H1 (cell line): ENCODE measurements around the gene C12orf56. TPM values are rescaled to one million over a fixed set of nuclear protein-coding genes. Genes with fewer than 3 reads are reported as not detected.

Experiments
- CTCF ChIA-PET: fragments of 300-600 bp; sonication (Branson Sonifier 250); formaldehyde crosslinking; loops from one replicate; lab custom pipeline; 2021; ENCODE audit not compliant: partially characterized antibody; lab: Charles Lee
- POLR2A ChIA-PET: fragments of 300-600 bp; sonication (Branson Sonifier 250); formaldehyde crosslinking; loops from one replicate; lab custom pipeline; 2021; ENCODE audit warnings: inconsistent platforms; ENCODE audit not compliant: partially characterized antibody; lab: Charles Lee
- DNase-seq, 2 experiments: peaks; one replicate each; pipeline versions ENCODE4 v3.0.0 to v3.0.0-alpha.2; 2010 to 2022; ENCODE audit warnings: low spot score in 2 of 2, low read depth in 1 of 2, mixed read lengths in 1 of 2
- FAIRE-seq: peaks from 2 replicates; lab custom pipeline; 2011; peaks lifted over from hg19 to GRCh38; lab: Jason Lieb, UNC
- H2AFZ ChIP-seq: 2 replicates; pipeline ENCODE4 v1.8.1; 2012; ENCODE audit warnings: low read length, inconsistent platforms
- H2AK5ac ChIP-seq: 2 replicates; pipeline ENCODE4 v1.6.1; 2013; ENCODE audit warnings: low read depth, low read length
- H2BK120ac ChIP-seq: replicated peaks from 2 replicates; pipeline ENCODE3; 2013; ENCODE audit warnings: low read depth, low read length, inconsistent platforms
- H2BK12ac ChIP-seq: 2 replicates; pipeline ENCODE4 v1.6.1; 2013; ENCODE audit warnings: low read depth, low read length
- H2BK15ac ChIP-seq: 2 replicates; pipeline ENCODE4 v1.6.1; 2013; ENCODE audit warnings: low read length
- H2BK20ac ChIP-seq: 2 replicates; pipeline ENCODE4 v1.6.1; 2013; ENCODE audit warnings: low read length
- H2BK5ac ChIP-seq: 2 replicates; pipeline ENCODE4 v1.6.1; 2013; ENCODE audit warnings: low read depth, low read length
- H3K14ac ChIP-seq: 2 replicates; pipeline ENCODE4 v1.6.1; 2013; ENCODE audit warnings: inconsistent platforms; ENCODE audit not compliant: insufficient read length
- H3K18ac ChIP-seq: 2 replicates; pipeline ENCODE4 v1.6.1; 2013; ENCODE audit warnings: low read length; ENCODE audit errors: extremely low read depth
- H3K23ac ChIP-seq: 2 replicates; pipeline ENCODE4 v1.6.1; 2013; ENCODE audit warnings: inconsistent platforms; ENCODE audit not compliant: insufficient read length
- H3K23me2 ChIP-seq: 2 replicates; pipeline ENCODE4 v1.6.1; 2013; ENCODE audit warnings: low read depth, low read length
- H3K27ac ChIP-seq: 2 replicates; pipeline ENCODE4 v1.6.1; 2011; ENCODE audit warnings: low read depth, low read length, inconsistent platforms
- H3K27me3 ChIP-seq, 4 experiments: replicated peaks in 1 of 4; 1 replicate in 1 of 4; 2 replicates in 3 of 4; pipeline versions ENCODE4 v1.6.1 to v1.8.1; 2011 to 2013; ENCODE audit warnings: low read length in 3 of 4, mild to moderate bottlenecking in 3 of 4, inconsistent platforms in 2 of 4, mixed read lengths in 2 of 4, moderate library complexity in 1 of 4; ENCODE audit not compliant: control insufficient read depth in 3 of 4, insufficient read depth in 3 of 4; ENCODE audit errors: extremely low read depth in 1 of 4
- H3K36me3 ChIP-seq, 4 experiments: 2 replicates each; pipeline versions ENCODE4 v1.6.1 to v1.8.1; 2011 to 2013; ENCODE audit warnings: mild to moderate bottlenecking in 4 of 4, low read length in 3 of 4, moderate library complexity in 2 of 4, control low read depth in 1 of 4, inconsistent platforms in 1 of 4; ENCODE audit not compliant: insufficient read depth in 4 of 4, control insufficient read depth in 2 of 4
- H3K4ac ChIP-seq: replicated peaks from 2 replicates; pipeline ENCODE3; 2013; ENCODE audit warnings: low read length, low read depth, mixed read lengths, inconsistent platforms; ENCODE audit not compliant: insufficient read length
- H3K4me1 ChIP-seq, 4 experiments: replicated peaks in 1 of 4; 1 replicate in 1 of 4; 2 replicates in 3 of 4; pipeline versions ENCODE4 v1.6.1 to v1.8.1; 2011 to 2013; ENCODE audit warnings: low read length in 3 of 4, inconsistent platforms in 2 of 4, mixed read lengths in 1 of 4; ENCODE audit not compliant: insufficient read depth in 4 of 4, control insufficient read depth in 3 of 4
- H3K4me2 ChIP-seq, 2 experiments: 2 replicates each; pipeline versions ENCODE4 v1.6.1 to v1.8.1; 2011 to 2013; ENCODE audit warnings: low read depth in 2 of 2, low read length in 2 of 2, control low read depth in 1 of 2, inconsistent platforms in 1 of 2, mild to moderate bottlenecking in 1 of 2; ENCODE audit not compliant: insufficient read depth in 1 of 2
- H3K4me3 ChIP-seq, 4 experiments: fragments of 200-600, 300-600 bp in 1 of 4; sonication (generic), shearing (Covaris generic), sonication (Bioruptor Twin) in 1 of 4; 2 replicates each; pipeline versions ENCODE4 v1.5.1 to v1.8.1; 2011 to 2016; ENCODE audit warnings: low read length in 4 of 4, low read depth in 3 of 4, control low read depth in 2 of 4, inconsistent platforms in 2 of 4, mild to moderate bottlenecking in 2 of 4, mixed read lengths in 1 of 4, moderate library complexity in 1 of 4; ENCODE audit not compliant: insufficient read depth in 2 of 4; ENCODE audit errors: extremely low read depth in 1 of 4
- H3K56ac ChIP-seq: replicated peaks from 2 replicates; pipeline ENCODE3; 2013; ENCODE audit warnings: low read depth, mild to moderate bottlenecking, mixed read lengths, low read length, inconsistent platforms; ENCODE audit not compliant: insufficient read length
- H3K79me1 ChIP-seq: 2 replicates; pipeline ENCODE4 v1.6.1; 2013; ENCODE audit warnings: low read depth, low read length, control low read depth
- H3K79me2 ChIP-seq, 2 experiments: 2 replicates each; pipeline versions ENCODE4 v1.6.1 to v1.8.1; 2012 to 2013; ENCODE audit warnings: low read length in 2 of 2, mild to moderate bottlenecking in 2 of 2, inconsistent platforms in 1 of 2; ENCODE audit not compliant: insufficient read depth in 2 of 2, control insufficient read depth in 1 of 2
- H3K9ac ChIP-seq, 4 experiments: replicated peaks in 1 of 4; 1 replicate in 1 of 4; 2 replicates in 3 of 4; pipeline versions ENCODE4 v1.6.1 to v1.8.1; 2011 to 2013; ENCODE audit warnings: low read depth in 3 of 4, low read length in 3 of 4, control low read depth in 2 of 4, mild to moderate bottlenecking in 2 of 4, moderate library complexity in 2 of 4, inconsistent platforms in 1 of 4; ENCODE audit errors: extremely low read depth in 1 of 4
- H3K9me3 ChIP-seq, 2 experiments: 2 replicates each; pipeline versions ENCODE4 v1.6.1 to v1.8.1; 2012 to 2013; ENCODE audit warnings: mild to moderate bottlenecking in 2 of 2, moderate library complexity in 2 of 2, control low read depth in 1 of 2, inconsistent platforms in 1 of 2, low read depth in 1 of 2, low read length in 1 of 2, mixed read lengths in 1 of 2; ENCODE audit not compliant: insufficient read depth in 2 of 2
- H4K20me1 ChIP-seq, 2 experiments: replicated peaks in 1 of 2; 2 replicates each; pipeline versions ENCODE3 to v1.8.1; 2011 to 2013; ENCODE audit warnings: inconsistent platforms in 2 of 2, low read length in 2 of 2, mild to moderate bottlenecking in 1 of 2; ENCODE audit not compliant: insufficient read depth in 2 of 2, control insufficient read depth in 1 of 2
- H4K5ac ChIP-seq: 2 replicates; pipeline ENCODE4 v1.6.1; 2013; ENCODE audit warnings: low read length, low read depth, mixed read lengths, inconsistent platforms; ENCODE audit not compliant: insufficient read length
- H4K8ac ChIP-seq: 2 replicates; pipeline ENCODE4 v1.8.0; 2013; ENCODE audit warnings: mild to moderate bottlenecking, moderate library complexity, low read length, inconsistent platforms; ENCODE audit not compliant: insufficient read depth; ENCODE audit errors: extremely low read depth
- H4K91ac ChIP-seq: replicated peaks from 2 replicates; pipeline ENCODE3; 2013; ENCODE audit warnings: low read length, mixed read lengths, inconsistent platforms; ENCODE audit not compliant: insufficient read length
- ATF2 ChIP-seq: IDR thresholded peaks from 2 replicates; pipeline ENCODE4 v1.6.1; 2012; ENCODE audit warnings: low read length, inconsistent platforms
- BCL11A ChIP-seq, 2 experiments: IDR thresholded peaks; one replicate each; pipeline ENCODE4 v1.6.1; 2011; ENCODE audit warnings: low read depth in 2 of 2, low read length in 2 of 2, mild to moderate bottlenecking in 2 of 2
- CHD1 ChIP-seq: IDR thresholded peaks from 2 replicates; pipeline ENCODE4 v1.6.1; 2012; ENCODE audit warnings: low read depth, low read length, improper control_type of control experiment
- CHD2 ChIP-seq: IDR thresholded peaks from 2 replicates; pipeline ENCODE4 v1.6.1; 2012; ENCODE audit warnings: low read length, improper control_type of control experiment
- CTBP2 ChIP-seq: IDR thresholded peaks from 2 replicates; pipeline ENCODE4 v1.7.0; 2011; ENCODE audit warnings: borderline replicate concordance, mild to moderate bottlenecking, moderate library complexity, mixed read lengths, low read length; ENCODE audit not compliant: insufficient read depth, insufficient read length
- FOSL1 ChIP-seq: IDR thresholded peaks from 2 replicates; pipeline ENCODE4 v1.6.1; 2011; ENCODE audit warnings: mild to moderate bottlenecking, low read depth, low read length, moderate library complexity; ENCODE audit not compliant: insufficient read depth
- HDAC2 ChIP-seq, 2 experiments: fragments of 300-600 bp in 1 of 2; sonication (generic) in 1 of 2; IDR thresholded peaks; 2 replicates each; pipeline ENCODE4 v1.6.1; 2011 to 2012; ENCODE audit warnings: low read depth in 2 of 2, low read length in 2 of 2, mild to moderate bottlenecking in 2 of 2, moderate library complexity in 2 of 2, borderline replicate concordance in 1 of 2, inconsistent platforms in 1 of 2
- MAFK ChIP-seq: IDR thresholded peaks from 2 replicates; pipeline ENCODE4 v1.6.1; 2012; ENCODE audit warnings: low read depth, mild to moderate bottlenecking, improper control_type of control experiment, low read length
- RAD21 ChIP-seq, 2 experiments: IDR thresholded peaks in 1 of 2; conservative IDR thresholded peaks in 1 of 2; 2 replicates each; pipeline ENCODE4 v1.6.1; 2011; ENCODE audit warnings: low read depth in 2 of 2, low read length in 2 of 2, improper control_type of control experiment in 1 of 2, inconsistent platforms in 1 of 2, mild to moderate bottlenecking in 1 of 2, moderate library complexity in 1 of 2
- SRF ChIP-seq: IDR thresholded peaks from 2 replicates; pipeline ENCODE4 v1.6.1; 2011; ENCODE audit warnings: mild to moderate bottlenecking, low read depth, low read length, moderate library complexity
- TAF7 ChIP-seq: optimal IDR thresholded peaks from 2 replicates; pipeline ENCODE3; 2011; ENCODE audit warnings: low read depth, mild to moderate bottlenecking, inconsistent platforms, low read length, moderate library complexity, borderline replicate concordance
- TEAD4 ChIP-seq: IDR thresholded peaks from 2 replicates; pipeline ENCODE4 v1.6.1; 2012; ENCODE audit warnings: low read depth, low read length, inconsistent platforms, mixed read lengths
- WGBS, 2 experiments: shearing (Covaris generic) in 1 of 2; methylation state at CpG; one replicate each; pipeline versions ENCODE4 v1.1.6 to v1.1.7; 2013 to 2015; ENCODE audit warnings: low lambda C conversion rate in 2 of 2, mixed read lengths in 2 of 2, inconsistent platforms in 1 of 2, low coverage in 1 of 2, missing lambda C conversion rate in 1 of 2; ENCODE audit not compliant: insufficient replicate concordance in 2 of 2, insufficient coverage in 1 of 2, insufficient read length in 1 of 2; ENCODE audit errors: extremely low coverage in 1 of 2, missing lambda C conversion rate in 1 of 2; 5-methylcytosine and 5-hydroxymethylcytosine counted together
- polyA plus RNA-seq, 7 experiments: library from polyadenylated mRNA; depleted of rRNA in 3 of 7; stranded (reverse) in 5 of 7; unstranded in 2 of 7; fragments of >200 nt in 5 of 7; fragments of 200-250 nt in 2 of 7; gene quantifications; 1 replicate in 5 of 7; 2 replicates in 1 of 7; 4 replicates in 1 of 7; pipeline versions ENCODE4 v1.2.1 to v1.2.3, GENCODE V29; 2011 to 2013; ENCODE audit warnings: missing spikeins in 2 of 7, mixed read lengths in 2 of 7
- total RNA-seq: library from RNA; stranded (reverse); fragmentation: NEBNext Ultra II Directional; extraction: Animal tissue kit (Norgen Biotek cat#: 25700); gene quantifications from 2 replicates; pipeline ENCODE4 v1.2.1, GENCODE V29; 2021

C12orf56 gene
- total and polyA plus RNA-seq, 2 of the 8 experiments (the other 6 are each of a cell fraction or from before 2014, with no cell fraction given): 1.1 to 2.9 TPM

GRCh38 chr12:64240781-64241180 lies 149.8 kb downstream of the C12orf56 start:
- Histone ChIP-seq H4K91ac (no peak overlapping the region), H2BK12ac (no peak overlapping the region), H3K4me3 (no peak overlapping the region), H3K23ac (no peak overlapping the region), H2AK5ac (no peak overlapping the region), H3K36me3 (no peaks in the 10 kb centered on the region), H4K8ac (no peak overlapping the region), H4K20me1 (no peaks in the 10 kb centered on the region), H2AFZ (peak overlapping the region; percentile 91), H2BK20ac (no peak overlapping the region), H3K27me3 (no peaks in the 10 kb centered on the region), H3K79me1 (no peaks in the 10 kb centered on the region), H3K9ac (no peak overlapping the region), H3K14ac (no peak overlapping the region), H3K27ac (no peak overlapping the region), H2BK5ac (no peak overlapping the region), H3K18ac (no peak overlapping the region), H3K56ac (no peak overlapping the region), H2BK15ac (no peak overlapping the region), H4K5ac (no peak overlapping the region), H3K79me2 (no peaks in the 10 kb centered on the region), H3K4me2 (no peak overlapping the region), H2BK120ac (no peak overlapping the region), H3K4me1 (no peaks in the 10 kb centered on the region; a peak in 1 of 7 replicates), H3K4ac (no peak overlapping the region), H3K23me2 (no peaks in the 10 kb centered on the region), H3K9me3 (no peaks in the 10 kb centered on the region)
- FAIRE-seq (no peak), DNase-seq (no peak)
- ChIA-PET CTCF (interaction anchor here (0.6 to 2.8 kb wide), 5 partner anchors 9 to 567 kb away, joined by 3 to 18 read pairs (median 3); no protein-coding TSS in a partner anchor), POLR2A (no interaction called here)
- 87% methylated on average over 3 of the region's 3 CpGs; no CpG with 5 or more reads in 1 of the 2 experiments for WGBS, 2 experiments
- TF ChIP-seq CHD1: no peak
- TF ChIP-seq RAD21 (IDR thresholded peaks at IDR 0.05 in 1 of 2, conservative IDR thresholded peaks at IDR 0.05 in 1 of 2; ENCODE audit: low read depth in 2 of 2, low read length in 2 of 2): no peak
- no peak for TF ChIP-seq ATF2
- TF ChIP-seq HDAC2 (IDR thresholded peaks at IDR 0.05; ENCODE audit: borderline replicate concordance in 1 of 2, low read depth in 2 of 2, low read length in 2 of 2): no peak
- no peak for TF ChIP-seq CHD2
- TF ChIP-seq TEAD4: no peak
- no peak for TF ChIP-seq CTBP2
- TF ChIP-seq MAFK: no peak
- TF ChIP-seq SRF: no peak
- TF ChIP-seq BCL11A (IDR thresholded peaks at IDR 0.05; ENCODE audit: low read depth in 2 of 2, low read length in 2 of 2): no peak
- no peak for TF ChIP-seq FOSL1
- no peak for TF ChIP-seq TAF7
